Measurements from ENCODE around the gene PPIP5K1.

DNA sequence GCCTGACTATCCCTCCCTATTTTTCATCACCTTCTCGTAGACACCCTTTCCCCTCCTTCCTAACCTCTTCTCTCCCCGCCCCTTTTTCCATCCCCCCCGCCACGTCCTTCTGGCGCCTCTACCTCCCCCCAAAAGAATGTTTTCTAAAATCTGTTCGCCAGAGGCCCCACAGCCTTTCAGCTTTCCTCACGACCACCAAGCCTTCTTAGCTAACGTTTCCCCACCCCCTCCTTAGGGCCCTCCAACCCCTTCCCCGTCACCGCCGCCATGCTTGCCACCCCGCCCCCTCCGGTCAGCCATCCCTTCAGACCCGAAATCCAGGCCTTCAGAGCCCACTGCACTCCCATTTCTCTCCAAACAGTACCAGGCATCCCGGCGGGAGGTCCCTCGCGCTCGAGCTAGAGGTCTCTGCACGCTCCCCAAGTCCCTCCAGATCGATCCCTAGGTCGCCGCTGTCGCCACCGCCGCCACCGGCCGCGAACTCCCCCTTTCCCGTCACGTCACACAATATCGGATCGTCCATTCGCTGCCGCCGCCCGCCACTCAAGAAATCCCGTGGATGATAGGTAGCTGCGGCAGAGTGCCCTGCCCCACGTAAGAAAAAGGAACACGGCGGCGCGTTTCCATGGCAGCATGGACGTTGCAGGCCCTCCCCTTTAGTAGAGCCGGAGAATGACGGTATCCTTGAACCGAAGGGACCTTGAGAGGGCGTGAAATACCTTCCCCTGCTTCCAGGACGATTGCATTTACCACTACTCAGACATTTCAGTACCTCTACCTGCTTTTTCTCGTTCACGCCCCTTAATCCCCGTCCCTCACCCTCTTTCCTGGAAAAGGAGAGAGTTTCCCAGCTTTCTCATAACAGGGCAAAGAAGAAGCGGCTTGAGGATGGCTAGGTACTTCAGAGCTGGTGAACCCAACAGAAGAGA lies 97.1 kb downstream of the PPIP5K1 start, which contains the start of gene TP53BP1:
- TF ChIP-seq, protein P1, sequence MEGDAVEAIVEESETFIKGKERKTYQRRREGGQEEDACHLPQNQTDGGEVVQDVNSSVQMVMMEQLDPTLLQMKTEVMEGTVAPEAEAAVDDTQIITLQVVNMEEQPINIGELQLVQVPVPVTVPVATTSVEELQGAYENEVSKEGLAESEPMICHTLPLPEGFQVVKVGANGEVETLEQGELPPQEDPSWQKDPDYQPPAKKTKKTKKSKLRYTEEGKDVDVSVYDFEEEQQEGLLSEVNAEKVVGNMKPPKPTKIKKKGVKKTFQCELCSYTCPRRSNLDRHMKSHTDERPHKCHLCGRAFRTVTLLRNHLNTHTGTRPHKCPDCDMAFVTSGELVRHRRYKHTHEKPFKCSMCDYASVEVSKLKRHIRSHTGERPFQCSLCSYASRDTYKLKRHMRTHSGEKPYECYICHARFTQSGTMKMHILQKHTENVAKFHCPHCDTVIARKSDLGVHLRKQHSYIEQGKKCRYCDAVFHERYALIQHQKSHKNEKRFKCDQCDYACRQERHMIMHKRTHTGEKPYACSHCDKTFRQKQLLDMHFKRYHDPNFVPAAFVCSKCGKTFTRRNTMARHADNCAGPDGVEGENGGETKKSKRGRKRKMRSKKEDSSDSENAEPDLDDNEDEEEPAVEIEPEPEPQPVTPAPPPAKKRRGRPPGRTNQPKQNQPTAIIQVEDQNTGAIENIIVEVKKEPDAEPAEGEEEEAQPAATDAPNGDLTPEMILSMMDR (IDR thresholded peaks at IDR 0.05), result no peak
- peak; percentile 49 for TF ChIP-seq POLR2A (IDR thresholded peaks at IDR 0.05)

Data from testis (tissue), 2 donors.